Cerebellar cortex (tissue), 1 donor: ENCODE measurements around the gene SPAG16.

ENCODE experiments used
- DNase-seq: peaks from one replicate; pipeline ENCODE4 v3.0.0-alpha.2; 2015; ENCODE audit warnings: low spot score

Gene SPAG16

DNA sequence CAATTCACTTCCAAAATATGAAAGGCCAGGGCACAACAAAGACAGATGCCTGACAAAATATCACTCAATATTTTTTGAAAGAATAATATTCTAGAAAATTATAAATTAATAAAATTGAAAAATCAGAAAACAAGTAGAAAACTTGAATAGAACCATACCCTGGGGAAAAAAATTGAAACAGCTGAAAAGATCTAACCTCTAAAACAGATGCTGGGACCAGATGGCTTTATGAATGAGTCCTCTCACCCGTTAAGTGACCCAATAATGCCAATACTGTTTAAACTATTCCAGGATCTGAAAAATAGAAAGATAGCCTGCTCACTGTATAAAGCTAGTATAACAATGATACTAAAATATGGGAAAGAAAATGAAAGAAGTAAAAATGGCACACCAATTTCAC, 804.3 kb downstream of the SPAG16 start:
- DNase-seq: no peak

DNA sequence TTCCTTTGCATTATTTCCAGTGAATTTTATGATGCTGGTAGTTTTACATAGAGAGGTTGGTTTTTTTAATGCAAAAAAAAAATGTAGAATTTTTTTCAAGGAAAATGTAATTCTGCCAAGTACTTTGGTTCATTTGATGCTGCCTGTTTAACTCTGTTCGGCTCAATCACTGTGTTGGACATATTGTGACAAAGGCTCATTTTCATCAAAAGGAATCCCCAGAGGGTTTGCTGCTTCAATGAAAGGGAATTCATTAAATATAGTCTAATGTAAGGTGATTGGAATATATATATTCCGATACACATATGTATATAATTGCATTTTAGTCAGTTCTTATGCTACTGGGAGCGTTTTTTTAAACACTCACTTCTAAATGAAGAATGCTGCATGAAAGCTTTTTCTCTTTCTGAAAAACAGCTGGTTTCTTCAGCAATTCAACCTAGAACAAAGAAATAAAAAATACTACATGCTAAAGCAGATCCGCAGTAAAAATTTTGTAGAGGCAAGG, 812.0 kb downstream of the SPAG16 start:
- no peak for DNase-seq

DNA sequence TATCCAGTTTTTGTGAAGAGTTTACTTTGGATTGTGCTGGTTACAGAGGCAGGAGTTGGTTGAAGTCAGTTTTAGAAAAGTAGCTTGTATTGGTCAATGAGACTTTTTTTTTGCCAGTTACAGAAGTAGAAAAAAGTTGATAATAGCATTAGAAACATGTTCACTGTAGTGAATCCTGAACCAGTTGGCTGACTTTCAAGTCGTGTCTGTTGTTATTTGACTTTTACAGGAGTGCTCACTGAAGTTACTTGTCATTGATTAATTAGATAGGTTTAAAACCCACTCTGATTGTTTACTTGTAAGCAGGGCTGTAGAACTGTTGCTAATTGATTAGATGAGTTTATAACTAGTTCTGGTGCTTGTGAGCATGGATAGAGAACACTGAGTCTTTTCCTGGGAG, 814.5 kb downstream of the SPAG16 start:
- DNase-seq: no peak

DNA sequence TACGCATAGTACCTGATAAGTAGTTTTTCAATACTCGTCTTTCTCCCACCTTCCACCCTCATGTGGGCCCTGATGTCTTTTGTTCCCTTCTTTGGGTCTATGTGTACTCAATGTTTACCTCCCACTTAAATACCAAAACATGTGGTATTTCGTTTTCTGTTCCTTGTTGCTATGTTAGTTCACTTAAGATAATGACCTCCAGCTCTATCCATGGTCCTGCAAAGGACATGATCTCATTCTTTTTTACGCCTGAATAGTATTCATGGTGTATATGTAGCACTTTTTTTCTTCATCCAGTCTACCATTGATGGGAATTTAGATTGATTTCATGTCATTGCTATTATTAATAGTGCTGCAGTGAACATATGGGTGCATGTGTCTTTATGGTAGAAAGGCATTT, 816.2 kb downstream of the SPAG16 start:
- no peak for DNase-seq

DNA sequence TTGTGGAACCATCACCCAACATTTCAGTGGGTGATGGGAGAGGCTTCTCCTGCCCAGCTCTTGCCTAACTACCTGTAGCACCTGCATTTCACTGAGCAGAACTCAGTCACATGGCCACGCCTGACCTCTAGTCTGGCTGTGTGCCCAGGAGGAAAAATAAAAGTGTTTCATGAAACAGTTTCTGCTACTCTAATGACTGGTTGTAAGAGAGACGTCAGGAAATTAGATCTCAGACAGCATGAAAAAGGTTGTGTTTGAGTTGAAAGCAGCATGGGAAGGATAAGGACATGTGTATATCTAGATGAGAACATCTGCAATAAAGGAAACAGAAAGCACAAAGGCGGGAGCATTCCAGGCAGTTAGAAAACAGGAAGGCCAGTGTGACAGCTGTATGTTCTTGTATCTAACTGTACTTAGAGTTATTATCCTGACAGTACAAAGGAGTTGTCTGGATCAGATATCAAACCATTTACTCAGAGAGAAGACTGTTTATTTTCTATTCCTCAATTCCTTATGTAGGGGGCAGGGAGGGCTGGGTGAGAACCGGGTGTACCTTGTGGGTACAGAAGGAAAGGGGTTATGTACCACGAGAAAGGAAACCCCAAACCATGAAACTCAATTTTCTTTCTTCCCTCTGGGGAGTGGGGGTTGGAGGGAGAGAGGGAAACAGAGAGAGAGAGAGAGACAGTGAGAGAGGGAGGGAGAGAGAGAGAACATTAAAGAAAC, 819.2 kb downstream of the SPAG16 start:
- no peak for DNase-seq

DNA sequence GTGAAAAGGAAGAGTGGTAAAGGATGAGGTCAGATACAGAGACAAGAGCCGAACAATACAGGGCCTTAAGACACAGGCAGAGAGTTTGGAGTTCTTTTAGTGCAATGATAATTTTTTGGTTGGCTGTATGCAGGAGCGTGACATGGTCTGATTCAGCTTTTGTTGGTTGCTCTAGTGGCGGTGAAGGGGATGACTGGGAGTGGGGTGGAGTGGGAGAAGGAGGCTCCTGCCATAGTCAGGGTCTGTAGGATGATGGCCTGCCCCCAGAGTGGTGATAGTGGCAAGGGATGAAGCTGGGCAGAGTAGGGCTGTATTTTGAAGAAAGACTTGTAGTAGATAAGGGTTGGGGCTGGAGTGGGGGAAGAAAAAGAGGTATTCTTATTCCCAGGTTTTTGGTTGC, 820.0 kb downstream of the SPAG16 start:
- DNase-seq: no peak

DNA sequence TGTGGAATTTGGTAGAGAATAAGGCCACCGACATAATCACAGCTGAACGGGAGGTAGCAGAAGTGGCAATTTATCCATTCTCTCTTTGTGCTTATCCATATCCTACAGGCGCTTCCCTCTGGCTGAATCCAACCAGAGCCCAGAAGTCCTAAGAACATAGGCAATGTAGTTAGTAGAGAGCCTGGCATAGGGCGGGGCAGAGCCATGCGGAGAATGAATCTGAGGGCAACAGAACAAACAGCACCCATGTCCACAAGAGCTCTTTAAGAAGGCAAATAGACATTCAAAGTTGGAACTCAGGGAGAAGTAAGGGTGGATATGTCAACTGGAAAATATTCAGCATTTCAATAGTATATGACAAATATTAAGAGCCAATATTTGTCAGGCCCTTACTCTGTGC, 820.7 kb downstream of the SPAG16 start:
- no peak for DNase-seq

DNA sequence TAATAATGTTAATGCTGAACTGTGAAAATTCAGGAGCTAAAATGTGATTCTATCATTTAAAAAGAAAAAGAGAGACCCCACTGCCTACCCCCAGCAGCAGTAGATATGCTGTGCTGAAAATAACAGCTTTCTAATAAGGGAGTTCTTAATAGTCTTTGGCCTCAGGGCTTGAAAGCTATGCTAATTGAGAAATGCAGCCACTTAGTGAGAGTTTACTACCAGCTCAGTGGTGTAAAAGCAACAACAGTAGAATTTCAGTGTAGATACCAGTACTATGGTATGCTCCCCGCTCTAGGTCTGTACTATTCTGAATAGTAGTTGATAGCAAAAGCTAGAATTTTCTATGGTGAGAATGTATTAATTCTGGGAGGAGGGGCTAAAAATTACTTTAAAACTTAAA, 823.5 kb downstream of the SPAG16 start:
- DNase-seq: no peak

DNA sequence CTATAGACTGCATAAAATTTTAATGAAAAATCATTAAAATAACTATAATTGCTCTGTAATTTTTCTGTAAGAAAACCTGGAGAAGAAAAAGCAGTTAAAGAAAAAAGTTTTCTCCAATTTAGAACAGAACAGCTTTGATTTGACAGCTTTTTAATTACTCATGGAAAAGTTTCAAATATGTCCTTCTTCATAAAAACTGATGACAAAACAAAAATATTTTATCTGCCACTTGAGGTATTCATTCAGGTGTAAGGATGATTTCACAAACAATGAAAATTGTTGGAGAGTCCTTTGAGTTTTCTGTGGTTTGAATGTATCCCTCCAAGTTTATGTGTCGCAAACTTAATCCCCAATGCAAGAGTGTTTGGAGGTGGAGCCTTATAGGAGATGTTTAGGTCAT, 824.3 kb downstream of the SPAG16 start:
- no peak for DNase-seq

DNA sequence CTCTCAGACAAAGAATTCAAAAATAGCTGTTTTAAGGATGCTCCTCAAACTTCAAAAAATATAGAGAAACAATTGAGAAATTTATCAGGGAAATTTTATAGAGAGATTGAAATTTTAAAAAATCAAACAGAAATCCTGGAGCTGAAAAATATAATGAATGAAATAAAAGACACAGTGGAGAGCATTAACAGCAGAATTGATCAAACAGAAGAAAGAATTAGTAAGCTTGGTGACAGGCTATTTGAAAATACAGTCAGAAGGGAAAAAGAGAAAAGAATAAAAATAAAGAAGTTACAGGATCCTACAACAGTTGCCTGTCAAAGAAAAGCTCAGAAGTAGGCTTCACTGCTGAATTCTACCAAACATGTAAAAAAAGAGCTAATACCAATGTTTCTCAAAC, 832.8 kb downstream of the SPAG16 start:
- DNase-seq: no peak

DNA sequence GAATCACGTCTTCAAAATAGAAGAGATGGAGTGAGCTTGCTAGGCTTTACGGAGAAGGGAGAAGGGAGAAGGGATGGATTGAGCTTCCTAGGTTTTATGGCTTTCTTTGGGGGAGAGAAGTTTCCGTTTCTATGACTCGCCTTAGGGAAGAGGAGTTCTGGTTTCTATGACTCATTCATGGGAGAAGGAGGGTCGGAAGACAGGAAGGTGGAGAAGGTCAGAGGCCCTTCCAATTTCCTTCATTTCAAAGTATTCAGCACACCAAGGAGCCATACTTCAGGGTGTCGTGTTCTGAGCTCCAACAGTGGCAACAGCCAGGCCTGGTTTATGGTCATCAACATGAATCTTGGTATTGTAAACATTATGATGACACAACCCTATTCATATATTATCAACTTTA, 841.9 kb downstream of the SPAG16 start:
- no peak for DNase-seq

DNA sequence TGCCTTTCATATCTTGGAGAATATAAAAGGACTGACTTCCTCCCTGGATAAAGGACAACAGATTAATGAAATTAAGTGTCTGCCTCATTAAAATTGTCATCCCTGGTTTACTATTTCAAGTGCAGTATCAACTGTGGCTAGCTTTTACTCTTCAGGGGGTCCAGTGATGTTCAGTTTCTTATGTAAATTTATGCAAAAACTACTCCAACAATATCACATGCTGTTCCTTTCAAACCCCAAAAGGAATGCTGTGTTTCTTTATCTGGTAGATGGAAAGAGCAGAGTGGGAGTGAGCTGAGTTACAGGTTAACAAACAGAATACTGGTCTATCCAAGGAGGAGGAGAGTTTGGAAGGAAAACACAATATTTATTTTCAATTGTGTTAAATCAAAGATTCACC, 842.9 kb downstream of the SPAG16 start:
- DNase-seq: no peak

DNA sequence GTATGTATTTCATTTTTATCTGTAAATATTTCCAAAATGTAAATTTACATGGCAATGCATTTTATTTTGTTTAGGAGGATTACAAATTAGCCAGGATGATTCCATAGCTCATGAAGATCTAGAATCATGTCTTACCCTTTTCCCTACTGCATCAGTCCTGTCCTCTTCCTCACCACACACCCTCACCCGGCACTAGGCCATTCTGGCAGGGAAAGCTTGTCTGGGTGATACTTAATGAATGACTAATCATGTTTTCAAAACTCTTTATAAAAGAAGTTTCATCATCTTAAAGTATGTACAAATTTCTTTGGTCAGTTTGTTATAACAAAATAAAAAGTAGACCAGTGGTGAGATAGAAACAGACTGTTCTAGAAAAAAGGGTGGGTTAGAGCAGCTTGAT, 843.3 kb downstream of the SPAG16 start:
- no peak for DNase-seq

DNA sequence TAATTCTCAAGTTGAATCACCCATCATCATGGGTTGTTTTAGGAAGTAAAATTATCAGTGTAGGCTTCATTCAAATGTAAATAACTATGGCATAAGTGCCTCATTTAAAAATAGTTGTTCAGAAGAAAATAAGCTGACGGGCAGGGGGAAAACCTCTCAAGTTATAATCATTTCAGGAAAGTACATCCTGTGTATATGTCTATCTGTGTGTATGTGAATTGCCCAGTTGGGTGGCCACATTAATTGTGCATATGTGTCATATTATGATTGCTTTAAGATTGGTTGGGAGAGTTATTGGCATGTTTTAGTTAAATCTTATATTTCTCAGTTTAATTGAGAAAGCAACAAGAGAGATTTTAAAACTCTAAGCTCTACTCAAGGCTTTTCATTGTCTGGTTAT, 843.8 kb downstream of the SPAG16 start:
- DNase-seq: no peak

DNA sequence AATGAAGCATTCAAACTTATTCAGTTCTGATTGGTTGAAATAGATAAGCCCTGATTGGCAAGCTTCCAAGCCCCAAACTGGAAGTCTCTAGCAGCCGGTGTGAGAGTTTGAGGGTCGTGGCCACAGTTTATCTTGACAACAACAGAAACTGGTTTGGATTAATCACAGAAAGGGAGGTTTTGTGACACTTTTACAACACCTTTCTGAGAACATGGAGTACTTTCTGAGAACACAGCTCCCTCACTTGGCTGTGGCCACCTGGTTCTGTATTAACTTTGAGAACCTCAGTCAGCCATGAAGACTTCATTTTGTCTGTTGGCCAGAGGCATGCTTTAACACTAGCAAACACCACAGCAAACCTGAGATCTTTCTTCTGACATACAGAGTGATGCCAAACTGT, 845.9 kb downstream of the SPAG16 start:
- DNase-seq: no peak

DNA sequence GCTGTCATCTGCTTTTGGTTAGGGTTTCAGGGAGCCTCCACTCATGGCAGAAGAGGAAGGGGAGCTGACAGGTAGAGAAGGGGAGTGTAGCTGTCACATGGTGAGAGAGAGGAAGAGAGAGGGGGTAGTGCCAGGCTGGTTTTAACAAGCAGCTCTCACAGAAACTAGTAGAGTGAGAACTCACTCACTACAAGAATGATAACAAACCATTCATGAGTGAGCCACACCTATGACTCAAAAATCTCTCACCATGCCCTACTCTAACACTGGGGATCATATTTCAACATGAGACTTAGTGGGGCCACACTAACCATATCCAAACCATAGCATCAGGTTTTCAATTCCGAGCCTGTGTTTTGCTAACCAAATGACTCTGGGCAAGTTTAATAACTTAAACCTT, 851.7 kb downstream of the SPAG16 start:
- DNase-seq: no peak

DNA sequence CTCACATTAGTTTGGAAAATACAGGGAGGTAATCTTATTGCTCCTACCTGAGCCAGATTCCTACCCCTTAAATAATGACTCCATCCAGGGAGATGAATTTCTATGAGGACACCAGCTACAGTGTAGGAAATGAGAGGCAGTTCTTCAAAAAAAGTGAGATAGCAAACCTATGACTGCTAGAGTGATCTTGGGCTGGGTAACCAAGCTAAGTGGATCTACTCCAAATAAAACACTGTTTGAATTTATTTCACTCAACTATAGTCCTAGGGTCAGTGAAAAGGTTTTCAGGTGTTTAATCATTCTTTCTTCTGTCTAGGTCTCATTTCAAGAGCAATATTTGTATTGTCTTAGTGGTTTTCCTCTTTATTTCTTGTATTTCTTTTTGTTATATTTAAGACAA, 854.5 kb downstream of the SPAG16 start:
- no peak for DNase-seq

DNA sequence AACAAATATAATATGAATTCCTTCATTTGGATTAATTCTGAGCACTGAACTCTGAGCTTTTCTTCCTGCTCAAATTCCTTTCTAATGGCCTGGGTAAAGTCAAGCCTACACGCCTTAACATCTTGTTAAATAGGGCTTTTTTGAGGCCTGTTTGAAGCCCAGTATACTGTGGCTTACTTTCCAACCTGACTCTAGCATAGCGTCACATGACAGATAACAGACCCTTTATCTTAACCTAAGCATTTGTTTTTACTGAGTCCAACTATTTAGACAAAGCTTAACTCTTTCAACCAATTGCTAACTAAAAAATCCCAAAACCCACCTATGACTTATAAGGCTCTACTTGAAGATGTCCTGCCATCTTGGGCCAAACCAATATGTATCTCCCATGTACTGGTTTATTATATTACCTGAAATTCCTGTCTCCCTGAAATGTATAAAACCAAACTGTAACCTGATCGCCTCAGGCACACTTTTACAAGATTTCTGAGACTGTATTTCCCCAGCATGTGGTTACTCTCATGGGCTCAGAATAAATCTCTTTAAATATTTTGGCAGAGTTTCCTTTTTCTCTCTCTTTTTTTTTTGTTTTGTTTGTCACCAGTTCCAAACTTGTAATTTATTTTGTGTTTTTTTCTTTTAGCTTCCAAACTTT, 855.5 kb downstream of the SPAG16 start:
- DNase-seq: no peak

DNA sequence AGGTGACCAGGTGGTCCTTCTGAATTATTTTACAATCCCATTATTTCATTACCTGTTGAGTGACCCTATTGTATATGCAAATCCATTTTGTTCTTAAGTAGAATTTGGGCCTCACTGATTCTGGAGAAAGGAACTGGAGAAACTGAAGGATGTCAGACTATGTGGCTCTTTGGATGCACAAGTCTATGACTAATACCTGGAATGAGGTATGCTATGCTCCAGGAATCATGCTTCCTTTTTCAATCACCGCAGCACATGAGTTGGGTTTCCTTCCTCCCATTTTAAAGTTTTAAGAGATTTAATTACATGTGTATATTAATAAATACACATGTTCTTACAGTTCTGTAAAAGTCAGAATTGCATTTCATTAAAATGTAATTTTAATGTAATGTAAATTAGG, 872.7 kb downstream of the SPAG16 start:
- DNase-seq: no peak

DNA sequence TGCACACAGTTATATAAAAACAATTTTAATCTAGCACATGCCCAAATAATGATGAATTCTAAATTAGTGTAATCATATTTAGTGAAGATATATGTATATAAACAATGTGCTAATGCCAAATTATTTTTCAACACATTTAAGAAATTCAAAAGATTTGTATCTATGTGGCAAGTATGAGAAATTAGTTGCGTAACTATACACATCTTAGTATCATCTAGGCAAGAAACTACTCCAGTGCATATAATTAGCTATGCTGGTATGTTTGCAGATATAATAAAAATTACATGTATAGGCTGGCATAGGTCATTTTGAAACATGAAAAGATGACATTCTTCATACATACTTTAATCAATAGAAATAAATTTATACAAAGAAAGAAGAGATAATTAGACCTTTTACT, 874.6 kb downstream of the SPAG16 start:
- DNase-seq: no peak

DNA sequence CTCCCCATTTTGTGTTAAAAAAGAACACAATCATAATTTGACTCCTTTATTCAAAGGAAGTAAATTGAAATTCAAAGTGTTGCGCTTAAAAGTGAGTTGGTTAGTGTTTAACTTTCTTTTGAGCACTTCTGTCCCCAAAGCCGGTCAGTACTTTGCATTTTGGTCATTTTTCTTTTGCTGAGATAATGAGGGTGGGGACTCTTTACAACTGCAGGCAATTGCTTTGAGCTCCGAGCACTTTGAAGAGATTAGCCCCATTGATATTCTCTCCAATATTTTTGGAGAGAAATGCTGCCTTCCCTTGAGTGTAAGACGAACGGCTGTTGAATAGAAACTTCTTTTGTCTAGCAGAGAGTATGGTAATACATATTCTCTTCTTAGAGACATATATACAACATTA, 885.0 kb downstream of the SPAG16 start:
- no peak for DNase-seq

DNA sequence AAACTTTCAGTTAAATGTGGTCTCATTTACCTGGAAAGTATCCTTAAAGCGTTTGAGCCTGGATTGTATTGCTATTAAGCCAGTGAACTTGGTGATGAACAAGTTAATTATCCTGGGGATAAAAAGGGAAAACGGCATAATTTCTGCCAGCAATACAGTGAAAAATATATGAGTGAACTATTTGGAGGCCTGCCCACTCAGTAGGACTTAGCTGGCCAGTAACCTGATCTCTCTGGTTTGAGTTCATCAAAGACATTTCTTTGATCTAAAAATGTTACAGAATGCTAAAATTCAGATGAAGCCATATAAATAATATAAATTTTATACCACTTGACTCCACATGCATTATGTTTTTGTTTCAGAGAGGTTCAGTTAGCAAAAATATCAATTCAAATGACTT, 885.5 kb downstream of the SPAG16 start:
- no peak for DNase-seq

DNA sequence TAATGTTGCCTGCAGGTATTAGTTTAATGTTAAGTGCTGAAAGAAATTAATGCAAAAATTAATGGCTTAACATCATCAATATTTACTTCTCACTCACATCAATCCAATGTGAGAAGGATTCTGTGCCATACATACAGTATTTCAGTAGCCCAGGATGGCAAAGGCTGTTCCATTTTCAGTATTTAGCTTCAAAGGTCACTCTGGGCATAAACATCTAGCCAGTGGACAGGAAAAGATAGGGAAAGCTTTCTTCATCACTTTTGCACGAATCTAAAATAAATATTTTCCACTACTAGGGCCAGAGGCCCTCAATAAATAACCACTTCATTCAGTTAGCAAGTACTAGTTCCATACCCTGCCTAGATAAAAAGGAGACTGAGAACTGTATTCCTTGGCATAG, 890.3 kb downstream of the SPAG16 start:
- no peak for DNase-seq

DNA sequence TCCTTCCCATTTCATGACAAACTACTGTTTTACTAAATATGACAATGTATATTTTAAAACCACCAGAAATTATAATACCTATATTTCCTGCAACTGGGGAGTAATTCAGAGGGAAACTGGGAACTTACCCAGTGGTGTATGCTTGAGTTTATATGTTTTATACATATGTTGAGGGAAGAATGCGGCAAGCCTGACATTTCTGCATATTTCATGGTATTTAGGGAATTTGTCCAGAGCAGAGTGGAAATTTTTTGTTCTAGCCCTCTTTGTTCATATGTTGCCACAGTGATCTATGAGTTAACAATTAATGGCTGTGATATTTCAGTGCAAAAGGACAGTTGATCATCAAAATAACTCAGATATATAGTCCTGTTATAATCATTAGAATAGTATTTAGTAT, 895.8 kb downstream of the SPAG16 start:
- no peak for DNase-seq
